HS-27A (cell line): ENCODE measurements around the gene TYSND1.
"Not testable (repeated sequence)": the region's sequence is repeated elsewhere in the genome, so short reads cannot be mapped to it uniquely, and the experiment has no call there.

ENCODE experiments used
- DNase-seq: peaks from one replicate; pipeline ENCODE4 v3.0.0-alpha.2; 2012; ENCODE audit warnings: low read depth, missing footprints

Gene TYSND1

DNA sequence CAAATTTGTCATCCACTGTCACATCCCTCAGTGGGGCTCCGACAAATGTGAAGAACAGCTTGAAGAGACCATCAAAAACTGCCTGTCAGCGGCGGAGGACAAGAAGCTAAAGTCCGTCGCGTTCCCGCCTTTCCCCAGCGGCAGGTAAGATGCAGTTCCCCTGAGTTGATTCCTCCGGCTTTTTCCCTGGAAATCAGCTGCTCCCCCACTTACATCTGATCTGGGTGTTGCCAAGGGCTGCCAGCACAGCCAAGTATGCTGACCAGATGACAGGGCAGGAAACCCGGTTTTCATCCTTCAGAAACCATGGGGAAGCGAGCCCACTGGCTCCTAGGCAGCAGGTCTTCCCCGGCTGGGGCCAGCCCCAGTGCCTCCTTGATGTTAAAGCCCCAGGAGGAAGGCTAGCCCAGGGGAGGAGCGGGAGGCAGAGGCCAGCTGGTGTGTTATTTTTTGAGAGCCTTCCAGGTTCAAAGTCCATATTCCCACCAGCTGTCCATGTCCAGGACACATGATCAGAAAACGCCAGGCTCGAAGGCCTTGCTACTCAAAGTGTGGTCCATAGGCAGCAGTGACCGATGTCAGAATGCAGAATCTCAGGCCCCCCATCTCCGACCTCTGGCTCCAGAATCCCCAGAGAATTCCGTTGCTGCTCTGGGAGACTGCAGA is 37.3 kb downstream of the TYSND1 start:
- no peak for DNase-seq

DNA sequence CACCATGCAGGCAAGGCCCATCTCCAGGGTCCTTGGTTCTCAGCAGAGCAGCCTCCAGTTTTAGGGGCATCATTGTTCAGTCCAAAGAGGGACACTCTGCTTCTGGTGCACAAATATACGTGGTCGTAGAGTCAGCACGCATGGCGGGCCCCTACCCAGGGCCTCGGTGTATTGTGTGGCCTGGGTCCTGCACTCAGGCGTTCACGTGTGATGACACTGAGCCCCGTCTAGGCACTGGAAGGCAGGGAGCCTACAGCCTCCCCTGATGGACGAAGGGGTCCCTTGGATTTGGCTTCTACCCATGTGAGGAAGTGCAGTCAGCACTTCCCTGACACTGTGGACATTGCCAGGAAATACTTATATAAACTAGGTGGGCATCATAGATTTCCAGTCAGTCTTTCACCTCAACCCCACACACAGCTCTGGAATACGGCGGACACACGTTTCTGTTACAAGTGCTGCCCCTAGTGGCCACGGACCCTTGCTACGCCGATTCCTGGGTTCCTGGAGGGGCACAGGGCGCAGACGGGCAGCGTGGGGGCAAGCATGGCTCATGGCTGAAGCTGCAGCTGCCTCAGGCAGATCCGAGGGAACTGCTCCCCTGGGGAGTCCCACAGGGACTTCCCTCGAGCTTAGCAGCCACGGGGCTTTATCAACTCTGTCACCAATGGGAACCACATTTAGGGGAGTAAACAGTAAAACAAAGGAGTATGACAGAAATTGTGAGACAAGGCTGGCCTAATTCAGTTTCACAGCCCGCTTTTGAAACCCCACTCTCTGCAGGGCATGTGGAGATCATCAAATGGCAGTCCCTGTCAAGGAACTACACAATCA is 39.3 kb downstream of the TYSND1 start:
- no peak for DNase-seq

DNA sequence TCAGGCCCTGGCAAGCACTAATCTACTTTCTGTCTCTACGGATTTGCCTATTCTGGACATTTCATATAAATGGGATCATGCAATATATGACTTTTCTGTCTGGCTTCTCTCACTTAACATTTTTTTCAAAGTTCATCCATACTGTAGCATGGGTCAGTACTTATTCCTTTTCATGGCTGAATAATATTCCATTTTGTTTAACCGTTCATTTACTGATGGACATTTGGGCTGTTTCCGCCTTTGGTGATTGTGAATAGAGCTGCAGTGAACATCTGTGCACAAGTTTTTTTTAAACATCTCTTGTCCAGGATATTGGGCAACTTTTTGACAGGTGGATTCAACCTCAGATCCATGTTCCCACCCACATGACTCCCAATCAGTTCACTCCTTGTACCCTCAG is 44.8 kb downstream of the TYSND1 start:
- no peak for DNase-seq

DNA sequence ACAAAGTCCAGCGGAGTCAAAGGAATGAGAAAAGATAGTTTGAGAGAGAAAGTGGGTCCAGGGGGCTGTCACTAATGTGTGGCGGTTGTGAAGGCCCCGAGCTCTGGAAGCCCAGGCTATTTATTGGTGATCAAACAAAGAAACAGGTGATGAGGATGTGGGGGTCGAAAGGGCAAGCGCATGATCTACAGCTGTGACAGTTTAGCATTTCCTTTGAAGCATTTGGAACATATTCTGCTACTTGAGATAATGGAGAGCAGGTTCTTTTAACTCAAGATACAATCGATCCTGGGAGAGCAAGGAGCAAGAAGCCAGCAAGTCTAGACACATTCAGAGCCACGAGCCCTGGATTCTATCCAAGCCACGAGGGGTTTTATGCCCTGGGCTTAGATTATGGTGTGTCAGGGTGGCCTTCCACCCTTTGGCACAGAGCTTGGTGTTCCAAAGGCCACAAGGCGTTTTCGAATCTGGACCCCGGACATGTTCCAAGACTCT is 45.4 kb downstream of the TYSND1 start:
- not testable (repeated sequence) for DNase-seq

DNA sequence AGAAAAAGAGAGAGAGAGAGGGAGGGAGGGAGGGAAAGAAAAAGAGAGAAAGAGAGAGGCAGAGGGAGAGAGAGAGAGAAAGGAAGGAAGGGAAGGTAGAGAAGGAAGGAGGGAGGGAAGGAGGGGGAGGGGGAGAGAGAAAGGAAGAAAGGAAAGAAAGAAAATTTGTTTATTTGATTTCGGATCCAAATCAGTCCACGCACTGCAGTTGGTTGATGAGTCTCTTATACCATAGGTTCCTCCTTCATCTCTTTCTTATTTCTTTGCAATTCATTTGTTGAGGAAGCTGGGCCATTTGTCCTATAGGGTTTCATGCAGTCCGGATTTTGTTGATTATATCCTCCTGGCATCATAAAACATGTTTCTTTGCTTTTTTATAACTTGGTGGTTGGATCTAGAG is 48.2 kb downstream of the TYSND1 start:
- no peak for DNase-seq

DNA sequence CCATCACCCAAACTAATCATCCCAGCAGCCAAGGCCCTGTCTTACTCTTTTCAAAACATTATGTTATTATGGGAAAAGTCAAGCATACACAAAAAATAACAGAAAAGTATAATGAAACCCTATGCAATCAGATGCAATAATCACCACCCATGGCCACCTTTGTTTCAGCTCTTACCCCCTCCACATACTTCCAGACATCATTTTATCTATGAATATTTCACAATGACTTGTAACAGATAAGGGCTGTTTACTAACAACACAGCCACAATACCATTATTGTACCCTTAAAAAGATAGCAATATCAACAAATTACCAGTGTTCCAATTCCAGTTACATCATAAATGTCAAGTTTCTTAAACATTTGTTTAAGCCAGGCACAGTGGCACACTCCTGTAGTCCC is 49.0 kb downstream of the TYSND1 start:
- no peak for DNase-seq

DNA sequence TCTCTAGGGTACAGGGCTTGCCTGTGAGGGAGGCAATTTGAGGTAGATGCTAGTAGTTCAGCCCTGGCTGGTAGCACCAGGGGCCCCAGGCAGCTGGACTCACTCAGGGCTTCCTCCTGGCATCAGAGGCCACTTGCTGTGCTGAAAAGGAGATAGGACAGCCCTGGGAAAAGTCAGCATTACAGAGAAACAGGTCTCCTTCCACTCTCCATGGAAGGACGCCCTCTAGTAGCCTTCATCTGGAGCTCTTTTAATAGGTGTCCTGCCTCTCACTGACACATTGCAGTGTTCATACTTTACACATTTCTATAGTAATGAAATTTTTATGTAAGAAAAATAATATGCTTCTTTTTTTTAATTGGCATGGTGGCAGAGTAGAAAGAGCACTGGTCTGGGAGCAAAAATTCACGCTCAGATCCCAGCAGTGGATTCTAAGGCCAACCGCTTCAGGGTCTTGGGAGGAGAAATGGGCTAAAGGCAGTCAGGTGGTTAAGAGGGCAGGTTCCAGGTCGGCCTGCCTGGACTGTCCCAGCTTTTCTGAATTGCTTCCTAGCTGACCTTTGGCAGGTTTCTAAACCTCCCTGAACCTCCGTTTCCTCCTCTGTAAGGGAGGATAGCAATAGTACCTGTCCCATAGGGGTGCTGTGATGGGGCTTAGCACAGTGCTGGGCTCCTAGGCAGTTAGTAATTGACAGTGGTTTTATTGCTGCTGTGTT is 49.6 kb downstream of the TYSND1 start:
- DNase-seq, result no peak

DNA sequence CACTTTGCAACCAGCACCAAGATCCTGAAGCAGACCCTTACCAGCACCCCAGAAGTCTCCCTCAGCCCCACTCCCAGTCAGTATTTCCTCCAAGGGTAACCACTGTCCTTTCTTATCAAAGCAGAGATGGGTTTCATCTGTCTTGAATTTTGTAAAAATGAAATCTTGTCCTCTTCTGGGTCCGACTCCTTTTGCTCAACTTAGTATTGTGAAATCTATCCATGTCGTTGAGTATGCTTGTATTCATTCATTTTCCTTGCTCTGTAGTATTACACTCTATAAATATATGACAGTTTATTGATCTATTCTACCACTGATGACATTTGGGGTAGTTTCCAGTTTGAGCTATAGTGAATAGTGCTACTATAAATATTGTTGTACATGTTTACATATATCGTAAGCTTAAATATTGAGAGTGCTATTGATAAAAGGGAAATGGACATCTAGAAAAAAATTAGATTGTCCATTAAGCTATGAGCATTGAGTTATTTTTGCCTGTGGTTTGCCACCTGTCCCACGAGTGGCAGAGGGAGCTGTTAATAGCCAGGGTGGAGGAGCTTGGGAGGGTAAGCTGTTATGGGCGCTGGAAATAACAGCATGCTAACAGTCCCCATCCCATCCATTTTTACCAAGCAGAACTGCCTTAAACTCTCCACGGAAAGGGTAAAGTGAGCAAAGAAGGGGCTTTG is 50.3 kb downstream of the TYSND1 start:
- DNase-seq, result no peak

DNA sequence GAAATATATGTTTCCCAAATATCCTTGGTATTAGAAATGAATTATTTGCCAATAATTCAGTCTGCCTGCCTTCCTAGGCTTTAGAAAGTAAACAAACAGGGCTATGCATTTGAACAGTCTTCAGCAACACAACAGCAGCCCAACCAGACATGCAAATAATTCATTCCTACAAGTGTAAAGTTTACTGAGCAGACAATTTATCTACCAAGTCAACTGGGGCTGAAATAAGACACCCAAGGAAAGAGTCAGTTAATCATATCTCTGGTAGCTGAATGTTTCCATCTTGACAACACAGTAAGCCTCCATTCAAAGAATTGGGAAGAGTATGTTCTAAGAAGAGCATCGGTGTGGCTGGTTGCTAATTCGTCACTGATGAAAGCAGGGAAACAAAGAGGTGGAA is 52.2 kb downstream of the TYSND1 start:
- DNase-seq, result no peak

DNA sequence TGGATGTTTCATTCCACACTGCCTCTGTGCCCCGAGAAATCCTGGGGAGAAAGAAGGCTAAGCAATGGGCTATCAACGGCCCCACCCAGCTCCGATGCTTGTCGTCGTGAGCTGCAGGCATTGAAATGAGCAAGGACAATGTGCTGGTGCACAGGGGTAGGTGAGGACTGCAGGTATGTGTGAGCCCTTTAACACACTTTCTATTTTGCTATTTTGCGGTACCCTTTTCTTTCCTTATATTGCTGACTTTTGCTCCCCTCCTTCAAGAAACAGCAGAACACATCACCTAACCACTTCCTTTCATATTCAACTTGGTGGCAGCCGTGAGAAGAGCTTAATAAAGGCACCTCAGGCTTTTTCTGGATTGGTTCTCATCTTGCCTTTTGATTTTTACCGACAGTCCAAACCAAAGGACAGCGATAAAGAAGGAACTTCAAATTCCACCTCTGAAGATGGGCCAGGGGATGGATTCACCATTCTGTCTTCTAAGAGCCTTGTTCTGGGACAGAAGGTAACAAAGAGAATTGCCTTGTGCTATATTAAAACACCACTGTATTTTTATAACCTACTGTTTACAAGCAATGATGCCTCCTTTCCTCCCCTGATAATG is 53.1 kb downstream of the TYSND1 start:
- no peak for DNase-seq

DNA sequence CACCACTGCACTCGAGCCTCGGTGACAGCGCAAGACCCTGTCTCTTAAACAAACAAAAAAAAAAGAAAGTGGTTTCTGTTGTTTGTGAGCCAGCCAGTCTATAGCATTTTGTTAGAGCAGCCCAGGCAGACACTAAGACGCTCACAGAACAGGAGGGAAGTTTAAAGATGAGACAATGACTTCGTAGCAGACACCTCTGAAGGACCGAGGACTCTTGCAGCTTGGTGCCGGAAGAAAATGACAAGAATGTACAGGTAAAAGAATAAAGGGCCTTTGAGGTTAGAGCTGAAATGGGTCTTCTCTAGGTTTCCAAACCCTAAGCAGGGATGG is 54.1 kb downstream of the TYSND1 start:
- no peak for DNase-seq

DNA sequence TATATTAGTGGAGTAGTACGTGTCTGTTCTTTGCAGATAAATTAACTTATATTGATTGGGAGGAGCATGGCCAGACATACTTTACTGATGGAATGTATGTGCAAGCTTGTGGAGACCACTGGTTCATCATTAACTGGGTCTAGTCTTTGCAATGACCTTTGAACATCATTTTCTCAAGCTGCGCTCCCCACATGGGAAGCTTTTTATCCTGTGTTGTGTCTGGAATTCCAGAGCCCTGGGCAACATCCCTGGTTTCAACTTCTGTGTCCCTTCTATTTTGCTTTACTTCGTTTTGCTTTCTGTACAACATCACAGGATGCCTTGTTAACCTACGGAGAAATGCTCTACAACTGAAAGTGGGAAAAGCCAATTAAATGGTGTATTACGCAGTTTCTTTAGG is 55.5 kb downstream of the TYSND1 start:
- DNase-seq, result no peak

DNA sequence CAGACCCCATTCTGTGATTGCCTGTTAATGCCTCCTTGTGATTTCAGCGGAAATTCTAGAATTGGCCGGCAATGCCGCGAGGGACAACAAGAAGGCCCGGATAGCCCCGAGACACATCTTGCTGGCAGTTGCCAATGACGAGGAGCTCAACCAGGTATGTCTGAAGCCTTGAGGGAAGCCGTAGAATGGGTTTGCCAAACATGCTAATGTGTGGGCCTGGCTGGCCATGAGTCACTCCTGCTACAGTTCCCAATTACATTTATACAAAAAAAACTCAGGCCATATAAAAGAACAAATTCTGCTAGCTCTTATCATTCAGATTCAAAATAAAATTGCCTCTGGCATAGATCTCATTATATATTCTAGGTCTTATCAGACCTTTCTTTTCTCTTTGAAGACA is 56.5 kb downstream of the TYSND1 start:
- no peak for DNase-seq

DNA sequence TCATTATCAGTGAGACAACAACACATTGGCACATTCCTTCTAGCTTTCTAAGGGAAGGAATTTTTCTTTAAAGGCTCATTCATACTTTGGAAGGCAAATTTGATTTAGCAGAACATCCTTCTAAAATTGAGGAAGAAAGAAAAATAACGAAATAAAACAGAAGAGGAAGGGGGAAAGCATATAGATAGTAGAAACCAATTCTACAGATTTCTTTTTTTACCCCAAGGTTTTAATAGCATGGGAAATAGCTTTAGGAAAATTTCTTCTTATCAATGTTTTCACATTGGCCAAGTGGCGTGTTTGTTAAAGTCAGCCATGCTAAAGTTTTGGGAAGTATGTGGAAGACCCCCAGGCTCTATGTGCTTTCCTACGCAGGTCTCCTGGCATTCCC is 58.2 kb downstream of the TYSND1 start:
- no peak for DNase-seq
